NB4 (cell line): ENCODE results near the gene SPTBN5.

Experiments
- CTCF ChIP-seq: IDR thresholded peaks from one replicate; pipeline ENCODE4 v1.5.1; 2012; ENCODE audit warnings: low read depth, low read length
- MAX ChIP-seq: IDR thresholded peaks from 2 replicates; pipeline ENCODE4 v1.6.1; 2011; ENCODE audit warnings: low read depth, low read length
- MYC ChIP-seq: IDR thresholded peaks from 2 replicates; pipeline ENCODE4 v1.6.1; 2011; ENCODE audit warnings: low read depth, low read length
- POLR2A ChIP-seq: IDR thresholded peaks from 2 replicates; pipeline ENCODE4 v1.6.1; 2011; ENCODE audit warnings: mild to moderate bottlenecking; ENCODE audit not compliant: insufficient read length; ENCODE audit errors: extremely low read depth

- TF ChIP-seq POLR2A (no peak), CTCF (no peak), MAX (no peak), MYC (no peak)
These were observed 27.6 kb downstream of the SPTBN5 start for GRCh38 chr15:41866263-41866703.
